Activated T-cell treated with anti-CD3 and anti-CD28 coated beads for 48 hours (primary cell): ENCODE data around the gene CEP112.

Experiments used
- DNase-seq: peaks from one replicate; pipeline ENCODE4 v3.0.0-alpha.2; 2020; ENCODE audit warnings: low read depth

Gene CEP112

DNA sequence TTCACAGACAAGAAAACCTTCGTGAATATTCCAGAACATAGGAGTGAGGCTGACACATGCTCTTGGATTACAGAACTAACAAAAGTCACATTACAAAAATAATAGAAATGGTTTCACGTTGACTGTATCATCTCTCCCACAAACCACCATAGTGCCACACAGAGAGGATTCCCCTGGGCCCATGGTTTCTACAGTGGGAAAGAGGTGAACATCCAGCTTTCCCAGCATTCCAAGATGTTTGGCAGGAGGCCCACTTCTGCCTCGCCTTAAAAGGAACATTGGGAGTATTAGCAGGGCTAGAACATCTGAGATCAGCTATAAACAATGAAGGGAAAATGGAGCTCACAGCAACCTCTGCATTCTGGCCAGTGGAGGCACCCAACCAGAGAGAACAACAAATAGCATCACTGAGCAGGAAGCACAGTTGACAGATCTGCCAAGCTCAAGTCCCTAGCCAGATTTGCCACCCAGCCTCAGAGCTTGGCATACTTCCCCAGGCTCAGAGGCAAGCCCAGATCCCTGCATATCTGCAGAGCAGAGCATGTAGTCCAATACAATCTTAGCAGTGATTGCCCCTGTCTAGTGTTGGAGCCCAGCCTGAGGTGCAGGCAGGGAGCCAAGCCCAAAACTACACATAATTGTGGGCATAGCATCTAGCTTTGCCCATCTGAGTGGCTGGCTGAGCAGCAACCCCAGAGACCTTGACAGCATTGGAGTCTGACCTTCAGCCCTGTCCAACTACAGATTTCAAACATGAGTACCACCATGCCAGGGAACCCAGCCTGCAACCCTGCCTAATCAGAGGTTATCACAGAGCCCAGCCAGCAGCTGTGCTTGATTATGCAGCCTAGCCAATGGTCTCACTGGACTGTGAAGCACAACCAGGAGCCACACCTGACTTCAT lies 260.4 kb downstream of the CEP112 start:
- no peak for DNase-seq

DNA sequence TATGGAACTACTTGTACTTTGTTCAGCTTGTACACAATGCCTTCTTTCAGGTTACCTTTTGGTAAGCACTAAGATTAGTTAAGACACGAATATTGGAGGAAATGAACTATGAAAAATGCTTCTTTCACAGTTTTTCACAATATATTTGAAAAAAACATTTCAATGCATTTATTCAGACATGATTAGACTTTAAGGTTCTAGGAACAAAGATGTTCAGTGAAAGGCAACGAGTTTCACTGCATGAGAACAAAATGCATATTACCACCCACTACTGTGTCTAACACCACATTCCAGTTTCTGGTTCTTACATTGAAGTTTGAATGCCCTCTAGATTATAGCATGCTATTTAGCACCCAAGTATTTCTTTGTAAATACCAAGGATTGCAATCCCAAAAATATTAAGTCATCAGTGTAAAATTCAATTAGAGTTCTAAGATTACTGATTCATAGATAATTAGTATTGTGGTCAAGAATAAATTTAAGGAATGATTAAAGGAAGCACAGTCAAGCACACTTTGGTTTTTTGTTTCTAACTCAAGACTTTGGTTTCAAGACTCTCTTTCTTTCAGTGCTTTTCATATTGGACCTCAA lies 261.7 kb downstream of the CEP112 start:
- DNase-seq, result no peak

DNA sequence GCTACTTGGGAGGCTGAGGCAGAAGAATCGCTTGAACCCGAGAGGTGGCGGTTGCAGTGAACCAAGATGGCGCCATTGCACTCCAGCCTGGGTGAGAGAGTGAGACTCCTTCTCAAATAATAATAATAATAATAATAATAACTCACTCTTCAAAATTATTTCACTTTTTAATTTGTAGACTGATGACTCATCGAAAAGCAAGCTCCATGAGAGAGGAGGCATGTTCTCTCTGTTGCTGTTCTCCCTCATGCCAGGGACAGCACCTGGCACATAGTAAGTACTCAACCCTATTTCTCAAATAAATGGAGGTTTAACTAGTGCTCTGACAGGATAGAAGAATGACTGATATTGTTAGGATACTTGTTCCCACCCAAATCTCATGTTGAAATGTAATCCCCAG lies 265.3 kb downstream of the CEP112 start:
- DNase-seq, result no peak

DNA sequence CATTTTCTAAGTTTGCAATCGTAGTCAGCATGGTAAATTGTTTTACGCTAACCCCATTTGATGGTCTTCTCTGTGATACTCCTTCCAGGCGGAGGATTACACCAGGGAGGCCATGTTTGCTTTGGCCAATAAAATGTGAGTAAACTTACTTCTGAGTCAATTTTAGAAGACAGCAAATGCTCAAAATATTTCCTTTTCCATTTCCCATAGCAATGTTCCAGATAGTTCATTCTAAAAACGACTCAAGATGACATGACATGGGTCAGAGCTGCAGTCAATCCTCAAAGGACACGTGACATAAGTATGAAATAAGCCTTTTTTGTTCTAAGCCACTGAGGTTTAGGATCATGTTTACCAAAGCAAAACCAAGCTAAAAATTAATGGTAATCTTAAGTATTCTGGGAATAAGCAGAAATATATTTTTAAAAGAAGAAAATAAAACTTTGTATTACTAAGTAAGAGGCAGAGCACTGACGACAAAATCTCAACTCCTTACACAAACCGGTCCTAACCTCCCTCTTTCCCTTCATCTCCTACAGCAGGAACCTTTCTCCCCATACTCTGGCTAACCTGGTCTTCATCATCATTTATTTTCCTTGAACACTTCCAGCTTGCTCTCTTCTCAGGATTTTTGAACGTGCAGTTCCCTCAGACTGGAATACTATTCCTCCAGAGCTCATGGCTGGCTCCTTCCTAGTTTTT lies 266.2 kb downstream of the CEP112 start:
- no peak for DNase-seq

DNA sequence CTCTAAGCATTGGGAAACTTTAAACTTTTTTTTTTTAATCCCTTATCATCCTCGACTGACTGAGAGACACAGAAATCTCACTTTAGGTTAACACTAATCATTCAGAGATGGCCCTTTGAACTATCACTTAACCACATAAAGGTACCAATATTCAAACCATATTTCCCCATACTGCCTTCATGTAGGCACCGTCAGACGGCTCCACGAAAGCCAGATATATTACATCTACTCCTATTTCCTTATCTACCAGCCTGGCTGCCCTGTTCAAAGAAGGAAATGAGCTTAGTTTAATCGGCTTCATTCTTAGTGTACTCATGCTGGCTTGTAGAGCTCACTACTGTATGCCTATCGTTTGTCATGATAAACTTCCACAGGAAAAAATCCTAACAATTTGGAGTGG lies 270.9 kb downstream of the CEP112 start:
- DNase-seq, result no peak

DNA sequence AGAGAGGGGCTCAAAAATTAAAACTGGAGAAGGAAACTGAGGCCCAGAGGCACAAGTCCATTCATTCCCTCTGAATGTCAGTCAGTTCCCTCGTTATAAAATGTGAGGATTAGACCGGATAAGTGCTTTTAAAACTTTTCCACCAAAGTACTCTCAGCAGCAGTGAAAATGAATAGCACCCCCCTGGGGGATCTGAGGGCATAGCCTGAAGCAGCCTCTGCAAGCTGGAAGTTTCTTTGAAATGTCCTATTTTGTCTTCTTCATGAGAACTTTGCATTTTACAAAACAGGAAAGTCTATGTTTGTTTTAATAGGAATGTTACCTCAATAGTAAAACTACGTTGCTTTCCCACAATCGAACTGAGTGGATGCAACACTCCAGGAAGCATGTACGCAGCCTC lies 273.0 kb downstream of the CEP112 start:
- DNase-seq, result no peak

DNA sequence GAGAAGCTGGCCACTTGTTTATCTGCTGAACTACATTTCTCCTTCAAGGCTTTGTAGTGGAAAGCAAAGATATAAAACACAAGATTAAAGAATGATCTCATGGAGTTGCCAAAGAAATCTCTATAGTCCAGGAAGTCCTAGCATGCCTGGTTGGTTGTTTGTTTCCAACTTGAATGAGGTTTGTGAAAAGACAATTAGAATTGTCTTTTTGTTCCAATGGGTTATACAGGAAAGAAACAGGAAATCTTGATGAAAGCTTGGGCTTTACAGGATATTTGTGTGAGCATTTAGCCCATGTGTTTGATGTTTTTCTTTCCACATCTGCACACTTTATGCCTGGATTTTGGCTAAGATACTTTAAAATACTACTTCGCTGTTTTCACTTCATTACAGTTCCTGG lies 273.4 kb downstream of the CEP112 start:
- no peak for DNase-seq

DNA sequence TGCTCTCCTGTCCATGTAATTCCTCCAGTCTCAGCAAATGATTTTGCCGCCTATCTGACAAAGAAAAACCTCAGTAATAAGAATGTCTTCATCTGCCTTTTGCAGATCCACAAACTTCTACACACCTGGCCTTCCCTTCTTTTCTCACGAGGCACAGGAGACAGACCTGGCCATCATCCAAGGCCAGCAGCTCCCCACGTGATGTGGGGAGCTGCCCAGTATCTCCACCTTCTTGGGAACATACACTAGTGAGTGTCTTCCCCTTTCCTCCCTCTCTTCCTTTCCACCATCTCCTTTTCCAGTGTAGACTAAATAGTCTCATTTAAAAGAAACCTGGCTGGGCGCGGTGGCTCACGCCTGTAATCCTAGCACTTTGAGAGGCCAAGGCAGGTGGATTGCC lies 274.4 kb downstream of the CEP112 start:
- DNase-seq, result no peak

DNA sequence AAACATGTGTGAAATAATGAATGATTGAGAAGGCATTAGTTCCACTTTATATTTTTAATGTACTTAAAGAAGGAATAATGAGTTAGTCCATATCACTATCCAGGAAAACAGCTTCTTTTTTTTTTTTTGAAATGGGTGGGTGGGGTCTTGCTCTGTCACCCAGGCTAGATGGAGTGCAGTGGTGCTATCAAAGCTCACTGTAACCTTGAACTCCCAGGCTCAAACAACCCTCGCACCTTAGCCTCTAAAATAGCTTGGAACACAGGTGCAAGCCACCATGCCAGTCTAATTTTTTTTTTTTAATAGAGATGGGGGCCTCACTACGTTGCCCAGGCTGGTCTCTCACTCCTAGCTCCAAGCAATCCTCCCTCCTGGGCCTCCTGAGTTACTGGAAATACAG lies 275.5 kb downstream of the CEP112 start:
- DNase-seq, result no peak

DNA sequence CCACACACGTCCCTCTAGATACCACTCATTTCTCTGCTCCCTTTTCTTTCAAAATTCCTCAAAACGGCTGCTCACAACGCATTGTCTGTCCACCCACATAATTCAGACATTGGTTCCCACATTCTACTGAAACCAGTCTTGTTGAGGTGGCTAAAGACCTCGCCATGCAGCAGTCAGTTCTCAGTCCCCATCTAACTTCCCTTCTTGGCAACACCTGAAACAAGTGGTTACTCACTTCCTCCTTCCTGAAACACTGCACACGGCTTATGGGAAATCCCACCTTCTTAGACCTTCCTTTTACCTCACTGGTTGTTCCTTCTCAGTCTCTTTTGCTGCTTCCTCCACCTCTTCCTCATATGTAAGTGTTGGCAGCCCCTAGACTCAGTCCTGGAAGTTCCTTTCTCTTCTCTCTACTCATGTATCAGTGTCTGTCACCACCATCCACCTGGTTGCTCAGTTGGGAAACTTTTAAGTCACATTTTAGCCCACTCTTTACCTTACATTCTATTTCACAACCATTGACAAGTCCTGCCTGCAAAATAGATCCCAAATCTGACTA lies 277.1 kb downstream of the CEP112 start:
- DNase-seq, result no peak

DNA sequence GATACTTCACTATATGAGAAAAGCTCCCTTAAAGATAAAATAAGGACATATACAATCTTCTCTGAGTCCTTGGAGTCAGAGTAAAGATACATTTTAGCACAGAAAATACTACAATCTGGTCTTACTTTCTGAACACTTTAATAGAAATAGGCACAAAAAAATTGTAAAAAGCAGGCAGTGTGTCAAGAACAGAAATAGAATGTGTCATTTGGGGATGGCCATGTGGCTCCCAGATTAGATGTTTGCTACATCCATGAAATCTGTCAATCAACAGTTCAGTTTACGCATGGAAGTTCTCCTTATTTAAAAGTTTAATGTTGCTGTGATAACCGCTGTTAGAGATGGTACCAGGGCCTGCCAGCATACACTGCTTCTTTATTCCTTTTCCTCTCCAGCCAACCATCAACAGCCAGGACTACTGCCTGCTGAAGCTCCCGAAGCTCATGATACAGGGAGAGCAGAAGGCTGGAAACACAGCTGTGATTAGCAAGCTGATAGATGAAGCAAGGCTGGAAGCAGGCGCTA lies 278.5 kb downstream of the CEP112 start:
- no peak for DNase-seq

DNA sequence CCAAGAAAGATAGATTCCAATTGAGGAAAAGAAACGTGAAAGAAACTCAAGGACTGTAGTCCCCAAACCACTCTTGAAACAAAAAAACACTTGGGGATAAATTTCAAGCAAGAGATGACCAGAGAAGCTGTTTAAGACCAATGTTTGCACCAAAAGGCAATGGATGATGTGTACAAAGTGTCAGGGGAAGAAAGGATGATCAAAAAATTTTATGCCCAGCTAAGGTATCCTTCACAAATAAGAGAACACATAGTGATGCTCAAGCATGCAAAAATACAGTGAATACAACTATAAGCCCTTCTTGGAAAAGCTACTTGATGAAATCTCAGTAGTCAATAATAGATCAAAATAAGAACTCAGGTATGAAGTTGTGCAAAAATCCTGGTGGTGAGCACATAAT lies 281.1 kb downstream of the CEP112 start:
- no peak for DNase-seq

DNA sequence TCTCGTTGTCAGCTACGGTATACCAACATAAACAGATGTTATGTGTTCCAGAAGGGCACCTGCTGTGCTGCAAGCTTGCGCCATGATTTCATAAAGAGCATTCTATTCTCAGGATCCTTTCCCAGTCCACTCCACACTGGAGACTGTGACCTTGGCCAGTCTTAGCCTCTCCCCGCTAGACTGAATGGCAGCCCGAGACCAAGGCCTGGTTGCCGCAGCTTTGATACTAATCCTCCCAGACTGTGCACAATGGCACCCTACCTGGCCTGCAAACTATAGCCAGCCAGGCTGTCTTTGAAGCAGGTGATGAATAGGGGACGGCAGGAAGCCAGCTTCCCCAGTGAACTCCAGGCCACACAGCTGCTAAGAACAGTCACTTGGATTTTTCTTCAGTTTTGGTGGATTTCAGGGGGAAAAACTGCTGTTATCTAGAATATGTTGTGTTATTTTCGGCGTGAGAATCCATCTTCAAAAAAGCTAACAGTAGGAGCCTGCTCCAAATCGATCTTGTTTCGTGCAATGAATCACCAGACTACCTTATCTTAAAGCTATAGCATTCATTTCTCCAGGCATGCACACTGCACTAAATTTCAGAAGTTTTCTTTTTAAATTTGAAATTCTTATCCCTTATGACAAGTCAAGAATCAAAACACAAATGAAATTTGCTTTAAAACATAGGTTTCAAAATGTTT lies 289.0 kb downstream of the CEP112 start:
- DNase-seq, result no peak

DNA sequence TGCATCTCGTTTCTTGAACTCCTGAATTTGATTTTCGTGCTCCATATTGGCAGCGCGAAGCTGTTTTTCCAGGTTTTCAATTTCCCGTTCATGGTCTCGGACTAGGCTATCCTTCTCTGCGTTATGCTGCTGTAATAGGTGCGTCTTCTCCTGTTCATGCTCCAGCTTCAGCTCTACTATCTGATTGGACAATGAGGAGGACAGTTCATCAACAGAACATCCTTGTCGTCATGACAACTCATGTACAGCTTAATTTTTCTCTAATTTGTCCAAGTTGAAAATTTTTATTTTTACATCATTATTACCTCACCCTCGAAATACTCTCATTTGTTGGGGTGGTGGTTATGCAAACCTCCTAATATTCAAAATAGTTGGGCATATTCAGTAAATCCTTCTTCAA lies 289.8 kb downstream of the CEP112 start:
- DNase-seq, result no peak

DNA sequence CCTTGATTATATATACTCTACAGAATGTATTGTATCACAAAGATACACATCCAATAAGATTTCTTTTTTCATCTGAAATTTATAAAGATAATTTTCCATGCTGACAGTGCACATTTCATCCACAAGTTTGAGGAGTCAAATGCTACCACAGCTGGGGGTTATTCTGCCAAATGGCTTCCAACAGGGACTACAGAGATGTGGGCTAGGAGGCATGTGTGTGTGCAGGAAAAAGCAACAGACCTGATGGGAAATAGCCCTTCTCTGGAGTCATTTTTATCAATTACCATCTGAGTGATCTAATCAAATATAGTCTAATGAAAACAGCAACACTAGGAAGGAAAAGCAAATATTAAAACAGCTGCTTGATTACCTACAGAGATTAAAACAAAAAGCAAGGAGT lies 290.5 kb downstream of the CEP112 start:
- DNase-seq, result no peak

DNA sequence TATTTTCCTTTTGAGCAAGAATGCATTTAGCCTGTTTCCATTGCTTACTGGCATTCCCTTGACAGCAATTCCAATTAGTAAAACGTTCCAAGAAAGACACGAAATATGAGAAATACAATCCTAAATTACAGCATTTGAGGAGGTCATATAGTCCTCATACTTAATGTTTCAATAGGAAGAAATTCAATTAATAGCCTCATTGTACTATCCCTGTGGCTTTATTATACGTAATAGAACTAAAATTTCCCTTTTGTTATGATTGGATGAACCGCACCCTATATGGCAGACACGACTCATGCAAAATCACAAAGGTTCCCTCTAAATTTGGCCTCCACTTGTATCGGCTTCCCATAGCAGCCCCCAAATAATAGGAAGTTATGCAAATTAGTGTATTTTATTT lies 291.7 kb downstream of the CEP112 start:
- no peak for DNase-seq

DNA sequence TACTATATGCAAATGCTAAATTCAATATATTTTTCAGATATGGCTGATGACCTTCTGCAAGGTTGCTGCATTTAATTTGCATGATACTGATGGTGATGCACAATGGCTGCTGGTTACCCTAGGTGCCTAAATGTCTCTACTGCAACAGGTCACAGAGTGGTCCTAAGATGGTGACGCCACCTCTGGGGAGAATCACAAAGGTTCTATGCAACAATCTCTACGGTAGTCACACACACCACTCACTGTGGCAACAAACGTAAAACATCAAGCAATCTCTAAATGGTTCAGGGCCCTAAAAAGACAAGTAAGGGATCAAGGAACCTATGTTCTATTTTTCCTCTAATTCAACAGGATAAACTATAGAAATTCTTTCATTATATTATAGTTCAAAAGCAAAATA lies 293.3 kb downstream of the CEP112 start:
- no peak for DNase-seq

DNA sequence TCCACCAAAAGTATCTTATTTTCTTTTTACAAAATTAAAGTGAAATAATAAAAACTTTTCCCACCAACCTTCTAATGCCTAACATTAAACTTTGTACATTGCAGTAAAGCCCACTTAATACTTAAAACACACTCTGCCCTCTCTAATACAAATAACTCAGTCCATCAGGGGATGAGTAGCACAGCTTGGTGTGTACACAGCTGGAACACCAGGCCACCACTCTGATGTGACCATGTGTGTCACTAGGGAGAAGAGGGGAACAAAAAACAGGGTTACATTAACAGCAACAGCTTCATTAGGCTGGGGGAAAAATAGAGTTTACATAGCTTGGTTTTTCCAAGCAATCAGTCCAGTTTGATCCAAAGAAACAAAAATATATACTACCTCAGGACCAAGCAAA lies 295.0 kb downstream of the CEP112 start:
- DNase-seq, result no peak

DNA sequence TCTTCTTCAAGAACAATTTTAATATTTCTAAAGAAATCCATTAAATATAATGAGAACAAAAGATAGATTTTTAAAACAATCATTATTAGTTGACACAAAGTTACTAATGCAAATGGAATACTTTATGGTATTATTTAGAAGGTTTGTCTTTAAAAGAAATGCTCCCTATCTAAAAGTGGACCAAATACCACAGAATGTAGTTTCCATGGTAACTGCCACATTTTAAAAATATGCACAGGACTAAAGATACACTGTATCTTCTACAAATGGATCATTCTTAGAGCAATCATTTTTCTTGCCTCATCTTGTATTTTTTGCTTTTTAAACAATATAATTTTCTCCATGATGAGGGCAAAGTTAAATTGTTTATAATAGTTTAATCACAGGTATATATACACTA lies 296.0 kb downstream of the CEP112 start:
- no peak for DNase-seq

DNA sequence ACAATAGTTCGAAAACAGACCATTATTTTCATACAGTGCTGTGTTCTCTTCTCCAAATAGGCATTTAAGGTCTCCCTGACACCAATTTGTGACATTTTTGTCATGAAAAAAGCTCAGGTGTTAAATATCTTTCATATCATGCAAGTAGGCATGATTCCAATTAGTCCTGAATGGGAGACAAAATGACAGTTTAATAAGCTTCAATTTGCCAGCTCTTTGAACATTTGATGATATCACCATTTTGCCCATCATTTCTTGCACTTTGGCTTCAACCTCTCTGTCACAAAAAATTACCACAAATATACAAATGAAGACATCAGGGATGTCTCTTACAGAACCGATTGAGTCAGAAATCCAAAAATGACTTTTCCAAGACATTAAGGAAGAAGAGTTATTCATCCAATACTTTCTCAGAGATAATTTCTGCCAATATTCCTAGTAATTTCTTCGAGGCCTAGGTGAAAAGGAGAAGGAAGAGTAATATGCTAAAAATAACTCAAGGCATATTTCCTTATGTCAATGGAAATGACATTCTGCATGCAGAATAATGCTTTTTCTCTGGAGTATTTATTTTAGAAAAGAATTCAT lies 298.1 kb downstream of the CEP112 start:
- DNase-seq, result no peak

DNA sequence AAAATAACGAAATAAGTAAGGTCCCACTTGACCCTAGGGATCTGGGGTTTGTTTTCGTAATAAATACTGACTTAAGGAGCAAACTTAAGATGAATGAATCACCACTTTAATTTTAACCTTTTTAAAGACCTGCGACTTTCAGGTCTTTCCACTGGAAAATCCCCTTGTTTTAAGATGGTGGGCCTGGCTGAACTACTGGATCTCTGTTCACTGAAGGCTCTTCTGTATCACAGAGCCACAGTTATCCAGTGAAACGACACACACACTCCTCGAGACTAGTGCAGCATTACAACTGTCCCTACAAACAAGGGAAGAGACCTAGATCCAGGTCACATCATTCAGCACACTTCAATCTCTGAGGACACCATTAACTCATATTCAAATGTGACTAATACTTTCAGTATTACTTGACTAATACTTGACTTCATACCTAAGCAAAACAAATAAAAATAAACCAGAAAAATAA lies 299.0 kb downstream of the CEP112 start:
- no peak for DNase-seq
